Prostate gland (tissue), 2 donors: ENCODE results near the gene MOCS1.

Experiments used
- CTCF ChIP-seq, 4 experiments: fragments of 200-600 bp in 2 of 4; fragments of 450-650 bp in 2 of 4; sonication (generic) in 2 of 4; IDR thresholded peaks; 1 replicate in 3 of 4; 2 replicates in 1 of 4; pipeline ENCODE4 v1.5.1; 2016 to 2019; ENCODE audit warnings: antibody characterized with exemption in 4 of 4, mild to moderate bottlenecking in 2 of 4, moderate library complexity in 2 of 4
- POLR2A ChIP-seq: fragments of 450-650 bp; IDR thresholded peaks from one replicate; pipeline ENCODE4 v1.6.1; 2016; ENCODE audit warnings: antibody characterized with exemption, mild to moderate bottlenecking
- POLR2AphosphoS5 ChIP-seq: sonication (generic); formaldehyde crosslinking; IDR thresholded peaks from one replicate; pipeline ENCODE4 v1.6.1; 2017; ENCODE audit warnings: antibody characterized with exemption

GRCh38 chr6:39978240-39978639 is 44.0 kb upstream of the MOCS1 start:
- TF ChIP-seq POLR2A (no peak), CTCF (IDR thresholded peaks at IDR 0.05) (no peak), POLR2AphosphoS5 (no peak)
